HepG2 (cell line): Measurements from ENCODE around the gene BPIFA1. TPM values are rescaled to one million over a fixed set of nuclear protein-coding genes. Genes with fewer than 3 reads are reported as not detected.

Experiments
- AHR ChIP-seq: IDR thresholded peaks from 2 replicates; pipeline ENCODE4 v1.6.1; 2018; ENCODE audit warnings: missing genetic modification reagents, missing compliant biosample characterization
- ASH2L ChIP-seq: fragments of 300-600, 200-600 bp; sonication (generic); IDR thresholded peaks from 2 replicates; pipeline ENCODE4 v1.7.0; 2017; ENCODE audit warnings: low read depth, mild to moderate bottlenecking, moderate library complexity, mixed read lengths, low read length; ENCODE audit not compliant: insufficient read length
- ATM ChIP-seq: fragments of 450-650 bp; IDR thresholded peaks from 2 replicates; pipeline ENCODE4 v1.7.1; 2017; ENCODE audit warnings: mild to moderate bottlenecking, borderline replicate concordance
- CCAR2 ChIP-seq: fragments of 200-400 bp; formaldehyde crosslinking; optimal IDR thresholded peaks from 2 replicates; pipeline ENCODE3; 2018; ENCODE audit warnings: low read depth, mild to moderate bottlenecking, low read length, moderate library complexity
- DMAP1 ChIP-seq: IDR thresholded peaks from 2 replicates; pipeline ENCODE4 v1.6.1; 2016
- FOXC1 ChIP-seq: sonication (generic); formaldehyde crosslinking; IDR thresholded peaks from 2 replicates; pipeline ENCODE4 v1.8.0; 2022; ENCODE audit warnings: mild to moderate bottlenecking, missing genetic modification reagents, borderline replicate concordance
- MTA1 ChIP-seq: sonication (generic); formaldehyde crosslinking; IDR thresholded peaks from 2 replicates; pipeline ENCODE4 v1.4.0; 2020; ENCODE audit warnings: missing genetic modification reagents, mild to moderate bottlenecking, borderline replicate concordance
- MTF1 ChIP-seq: sonication (generic); formaldehyde crosslinking; IDR thresholded peaks from 2 replicates; pipeline ENCODE4 v1.5.0; 2020; ENCODE audit warnings: missing genetic modification reagents
- MTF2 ChIP-seq: sonication (generic); formaldehyde crosslinking; IDR thresholded peaks from 2 replicates; pipeline ENCODE4 v1.5.0; 2020; ENCODE audit warnings: missing genetic modification reagents, borderline replicate concordance
- NAIF1 ChIP-seq: sonication (generic); formaldehyde crosslinking; IDR thresholded peaks from 2 replicates; pipeline ENCODE4 v1.5.0; 2020; ENCODE audit warnings: mild to moderate bottlenecking, missing genetic modification reagents, borderline replicate concordance
- NKX3-1 ChIP-seq: sonication (generic); formaldehyde crosslinking; IDR thresholded peaks from 2 replicates; pipeline ENCODE4 v1.5.0; 2020; ENCODE audit warnings: missing genetic modification reagents
- RARA ChIP-seq: IDR thresholded peaks from 2 replicates; pipeline ENCODE4 v1.6.1; 2016; ENCODE audit warnings: missing genetic modification reagents, missing compliant biosample characterization
- SIX4 ChIP-seq: sonication (generic); formaldehyde crosslinking; IDR thresholded peaks from 2 replicates; pipeline ENCODE4 v1.4.0; 2020; ENCODE audit warnings: missing genetic modification reagents
- SNAPC5 ChIP-seq: sonication (generic); formaldehyde crosslinking; IDR thresholded peaks from 2 replicates; pipeline ENCODE4 v1.8.1; 2023; ENCODE audit warnings: mild to moderate bottlenecking, missing genetic modification reagents, borderline replicate concordance
- YEATS2 ChIP-seq: sonication (generic); formaldehyde crosslinking; IDR thresholded peaks from 2 replicates; pipeline ENCODE4 v1.4.0; 2020; ENCODE audit warnings: missing genetic modification reagents, borderline replicate concordance
- YEATS4 ChIP-seq: sonication (generic); formaldehyde crosslinking; IDR thresholded peaks from 2 replicates; pipeline ENCODE4 v1.4.0; 2020; ENCODE audit warnings: missing genetic modification reagents, borderline replicate concordance
- ZBTB8A ChIP-seq: sonication (generic); formaldehyde crosslinking; IDR thresholded peaks from 2 replicates; pipeline ENCODE4 v1.4.0; 2020; ENCODE audit warnings: mild to moderate bottlenecking, low read depth, missing genetic modification reagents, borderline replicate concordance
- ZNF224 ChIP-seq: sonication (generic); formaldehyde crosslinking; IDR thresholded peaks from 2 replicates; pipeline ENCODE4 v1.5.0; 2020; ENCODE audit warnings: mild to moderate bottlenecking, missing genetic modification reagents
- ZNF34 ChIP-seq: sonication (generic); formaldehyde crosslinking; IDR thresholded peaks from 2 replicates; pipeline ENCODE4 v1.4.0; 2020; ENCODE audit warnings: mild to moderate bottlenecking, missing genetic modification reagents, borderline replicate concordance
- ZNF350 ChIP-seq: sonication (generic); formaldehyde crosslinking; IDR thresholded peaks from 2 replicates; pipeline ENCODE4 v1.4.0; 2020; ENCODE audit warnings: mild to moderate bottlenecking, low read depth, missing genetic modification reagents, borderline replicate concordance
- ZNF501 ChIP-seq: sonication (generic); formaldehyde crosslinking; IDR thresholded peaks from 2 replicates; pipeline ENCODE4 v1.5.1; 2020; ENCODE audit warnings: mild to moderate bottlenecking, moderate library complexity, missing genetic modification reagents
- ZNF597 ChIP-seq: sonication (generic); formaldehyde crosslinking; IDR thresholded peaks from 2 replicates; pipeline ENCODE4 v1.5.0; 2020; ENCODE audit warnings: missing genetic modification reagents
- polyA plus RNA-seq, 8 experiments: library from polyadenylated mRNA; depleted of rRNA in 3 of 8; stranded (reverse) in 7 of 8; unstranded in 1 of 8; fragments of >200 nt; fragmentation: Illumina TruSeq in 4 of 8; extraction: Trizol in 4 of 8; gene quantifications; 2 replicates each; pipeline versions ENCODE4 v1.2.1 to v1.2.3, GENCODE V29; 2011 to 2016; ENCODE audit warnings: low read depth in 4 of 8, missing spikeins in 1 of 8, mixed read lengths in 1 of 8; ENCODE audit not compliant: insufficient read depth in 1 of 8
- total RNA-seq, 5 experiments: library from RNA; depleted of rRNA; stranded (reverse); fragments of >200 nt; fragmentation: Illumina TruSeq; extraction: Trizol; gene quantifications; 2 replicates each; pipeline ENCODE4 v1.2.3, GENCODE V29; 2016; ENCODE audit warnings: low read depth in 1 of 5
- TF ChIP-seq, protein P1 (sequence below): IDR thresholded peaks from 2 replicates; pipeline ENCODE4 v1.4.0; 2020; ENCODE audit warnings: mild to moderate bottlenecking, missing genetic modification reagents

BPIFA1 gene
- total and polyA plus RNA-seq, 2 of the 13 experiments (the other 11 are each of a cell fraction or from before 2014, with no cell fraction given): not detected

- TF ChIP-seq ATM (no peak), NKX3-1 (no peak; the same call in 1 of the 2 replicates), ZNF501 (peak; percentile 94), NAIF1 (CRISPR knock-in tag) (0 out of 2 replicates have a peak, but pooled peaks have one; percentile 21), ASH2L (peak; percentile 28), ZNF224 (CRISPR knock-in tag) (peak; percentile 71; the same call in 1 of the 2 replicates), ZBTB8A (CRISPR knock-in tag) (peak; percentile 67; the same call in 1 of the 2 replicates), ZNF350 (CRISPR knock-in tag) (peak; percentile 92), YEATS2 (peak; percentile 82; the same call in 1 of the 2 replicates), MTA1 (CRISPR knock-in tag) (peak; percentile 77; the same call in 1 of the 2 replicates), ZNF597 (CRISPR knock-in tag) (no peak), DMAP1 (CRISPR knock-in tag) (no peak; the same call in 1 of the 2 replicates), SIX4 (no peak), MTF2 (no peak), CCAR2 (no peak), SNAPC5 (no peak), YEATS4 (CRISPR knock-in tag) (no peak), ZNF34 (CRISPR knock-in tag) (no peak), FOXC1 (CRISPR knock-in tag) (peak; percentile 81; the same call in 1 of the 2 replicates), AHR (CRISPR knock-in tag) (peak; percentile 90), MTF1 (no peak), RARA (CRISPR knock-in tag) (peak; percentile 84)
- TF ChIP-seq, protein P1, sequence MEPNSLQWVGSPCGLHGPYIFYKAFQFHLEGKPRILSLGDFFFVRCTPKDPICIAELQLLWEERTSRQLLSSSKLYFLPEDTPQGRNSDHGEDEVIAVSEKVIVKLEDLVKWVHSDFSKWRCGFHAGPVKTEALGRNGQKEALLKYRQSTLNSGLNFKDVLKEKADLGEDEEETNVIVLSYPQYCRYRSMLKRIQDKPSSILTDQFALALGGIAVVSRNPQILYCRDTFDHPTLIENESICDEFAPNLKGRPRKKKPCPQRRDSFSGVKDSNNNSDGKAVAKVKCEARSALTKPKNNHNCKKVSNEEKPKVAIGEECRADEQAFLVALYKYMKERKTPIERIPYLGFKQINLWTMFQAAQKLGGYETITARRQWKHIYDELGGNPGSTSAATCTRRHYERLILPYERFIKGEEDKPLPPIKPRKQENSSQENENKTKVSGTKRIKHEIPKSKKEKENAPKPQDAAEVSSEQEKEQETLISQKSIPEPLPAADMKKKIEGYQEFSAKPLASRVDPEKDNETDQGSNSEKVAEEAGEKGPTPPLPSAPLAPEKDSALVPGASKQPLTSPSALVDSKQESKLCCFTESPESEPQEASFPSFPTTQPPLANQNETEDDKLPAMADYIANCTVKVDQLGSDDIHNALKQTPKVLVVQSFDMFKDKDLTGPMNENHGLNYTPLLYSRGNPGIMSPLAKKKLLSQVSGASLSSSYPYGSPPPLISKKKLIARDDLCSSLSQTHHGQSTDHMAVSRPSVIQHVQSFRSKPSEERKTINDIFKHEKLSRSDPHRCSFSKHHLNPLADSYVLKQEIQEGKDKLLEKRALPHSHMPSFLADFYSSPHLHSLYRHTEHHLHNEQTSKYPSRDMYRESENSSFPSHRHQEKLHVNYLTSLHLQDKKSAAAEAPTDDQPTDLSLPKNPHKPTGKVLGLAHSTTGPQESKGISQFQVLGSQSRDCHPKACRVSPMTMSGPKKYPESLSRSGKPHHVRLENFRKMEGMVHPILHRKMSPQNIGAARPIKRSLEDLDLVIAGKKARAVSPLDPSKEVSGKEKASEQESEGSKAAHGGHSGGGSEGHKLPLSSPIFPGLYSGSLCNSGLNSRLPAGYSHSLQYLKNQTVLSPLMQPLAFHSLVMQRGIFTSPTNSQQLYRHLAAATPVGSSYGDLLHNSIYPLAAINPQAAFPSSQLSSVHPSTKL (CRISPR knock-in tag): peak; percentile 87
Measured at GRCh38 chr20:33277471-33278441, 42.0 kb downstream of the BPIFA1 start (continued).
